IMR-90 (cell line): ENCODE measurements around the gene ZNF469. TPM values are rescaled to one million over a fixed set of nuclear protein-coding genes. Genes with fewer than 3 reads are reported as not detected.

Experiments used
- ATAC-seq: fragments of 200-7000 bp; cut with Tn5 transposase; 2 replicates; pipeline ENCODE4 v1.9.1; 2020; ENCODE audit warnings: low read depth, mild to moderate bottlenecking, moderate library complexity
- BruUV-seq: library from RNA; stranded (reverse); fragments of 400-500 nt; replicated peaks from 2 replicates; lab custom pipeline; 2021; lab: Mats Ljungman, UMichigan
- CTCF ChIA-PET: fragments of 300-600 bp; formaldehyde crosslinking; extraction: SDS; loops from one replicate; lab custom pipeline; 2021; ENCODE audit warnings: antibody characterized with exemption; lab: Yijun Ruan, JAX
- POLR2A ChIA-PET: fragments of 300-600 bp; sonication (Branson Sonifier 250); formaldehyde crosslinking; loops from one replicate; lab custom pipeline; 2022; ENCODE audit warnings: antibody characterized with exemption; ENCODE audit not compliant: unreplicated experiment; lab: Charles Lee
- DNase-seq: peaks from one replicate; pipeline ENCODE4 v3.0.0; 2013
- H2AFZ ChIP-seq: replicated peaks from 2 replicates; pipeline ENCODE3; 2013; ENCODE audit warnings: low read length, mild to moderate bottlenecking; ENCODE audit not compliant: poor library complexity
- H2AK5ac ChIP-seq: 2 replicates; pipeline ENCODE4 v1.6.1; 2013; ENCODE audit warnings: low read depth, low read length, inconsistent platforms
- H2AK9ac ChIP-seq: replicated peaks from 2 replicates; pipeline ENCODE3; 2013; ENCODE audit warnings: mild to moderate bottlenecking, low read depth, low read length, moderate library complexity; ENCODE audit not compliant: poor library complexity
- H2BK120ac ChIP-seq: 2 replicates; pipeline ENCODE4 v1.6.1; 2013; ENCODE audit warnings: low read depth, low read length, inconsistent platforms
- H2BK15ac ChIP-seq: 3 replicates; pipeline ENCODE4 v1.6.1; 2013; ENCODE audit warnings: low read depth, low read length, inconsistent platforms
- H2BK20ac ChIP-seq: 2 replicates; pipeline ENCODE4 v1.6.1; 2013; ENCODE audit warnings: low read depth, mild to moderate bottlenecking, inconsistent platforms, low read length, moderate library complexity
- H2BK5ac ChIP-seq: 2 replicates; pipeline ENCODE4 v1.6.1; 2013; ENCODE audit warnings: mild to moderate bottlenecking, low read depth, low read length, inconsistent platforms; ENCODE audit not compliant: poor library complexity, severe bottlenecking
- H3K14ac ChIP-seq: replicated peaks from 2 replicates; pipeline ENCODE4 v1.6.1; 2013; ENCODE audit warnings: low read depth, low read length, inconsistent platforms
- H3K18ac ChIP-seq: 2 replicates; pipeline ENCODE4 v1.6.1; 2013; ENCODE audit warnings: low read depth, low read length, control low read depth
- H3K23ac ChIP-seq: 2 replicates; pipeline ENCODE4 v1.6.1; 2013; ENCODE audit warnings: low read depth, low read length, inconsistent platforms
- H3K27ac ChIP-seq: 2 replicates; pipeline ENCODE4 v1.5.1; 2013; ENCODE audit warnings: mild to moderate bottlenecking, control low read depth, low read length; ENCODE audit not compliant: insufficient read depth
- H3K27me3 ChIP-seq: 2 replicates; pipeline ENCODE4 v1.6.1; 2013; ENCODE audit warnings: low read length; ENCODE audit not compliant: control insufficient read depth, insufficient read depth
- H3K36me3 ChIP-seq: 2 replicates; pipeline ENCODE4 v1.6.1; 2013; ENCODE audit warnings: low read length, mixed read lengths; ENCODE audit not compliant: control insufficient read depth, insufficient read depth
- H3K4ac ChIP-seq: 2 replicates; pipeline ENCODE4 v1.6.1; 2013; ENCODE audit warnings: low read depth, low read length, inconsistent platforms
- H3K4me1 ChIP-seq: 2 replicates; pipeline ENCODE4 v1.6.1; 2013; ENCODE audit warnings: low read length, mixed read lengths; ENCODE audit not compliant: control insufficient read depth, insufficient read depth
- H3K4me2 ChIP-seq: 2 replicates; pipeline ENCODE4 v1.6.1; 2013; ENCODE audit warnings: low read depth, mild to moderate bottlenecking, control low read depth, low read length, moderate library complexity
- H3K4me3 ChIP-seq: 2 replicates; pipeline ENCODE4 v1.5.1; 2013; ENCODE audit warnings: low read depth, mild to moderate bottlenecking, control low read depth, low read length, moderate library complexity; ENCODE audit not compliant: insufficient read depth
- H3K56ac ChIP-seq: 2 replicates; pipeline ENCODE4 v1.6.1; 2013; ENCODE audit warnings: low read length, inconsistent platforms; ENCODE audit not compliant: insufficient read depth; ENCODE audit errors: extremely low read depth
- H3K79me1 ChIP-seq, 2 experiments: 2 replicates each; pipeline ENCODE4 v1.6.1; 2013; ENCODE audit warnings: low read length in 2 of 2, inconsistent platforms in 1 of 2, low read depth in 1 of 2
- H3K9ac ChIP-seq: 2 replicates; pipeline ENCODE4 v1.6.1; 2013; ENCODE audit warnings: low read depth, low read length, control low read depth
- H3K9me1 ChIP-seq: 2 replicates; pipeline ENCODE4 v1.6.1; 2013; ENCODE audit warnings: low read length, inconsistent platforms; ENCODE audit not compliant: insufficient read depth
- H3K9me3 ChIP-seq: 2 replicates; pipeline ENCODE4 v1.6.1; 2013; ENCODE audit warnings: low read length; ENCODE audit not compliant: control insufficient read depth, insufficient read depth
- H4K20me1 ChIP-seq: 2 replicates; pipeline ENCODE4 v1.6.1; 2013; ENCODE audit warnings: low read length, inconsistent platforms; ENCODE audit not compliant: insufficient read depth
- H4K5ac ChIP-seq: 2 replicates; pipeline ENCODE4 v1.6.1; 2013; ENCODE audit warnings: mild to moderate bottlenecking, low read depth, low read length, control low read depth
- H4K8ac ChIP-seq, 2 experiments: 2 replicates each; pipeline ENCODE4 v1.6.1; 2013; ENCODE audit warnings: low read depth in 2 of 2, low read length in 2 of 2, control low read depth in 1 of 2, inconsistent platforms in 1 of 2
- H4K91ac ChIP-seq: 2 replicates; pipeline ENCODE4 v1.6.1; 2013; ENCODE audit warnings: low read depth, low read length, inconsistent platforms; ENCODE audit not compliant: insufficient read depth
- CEBPB ChIP-seq: IDR thresholded peaks from 2 replicates; pipeline ENCODE4 v1.6.1; 2012; ENCODE audit warnings: low read depth, low read length, improper control_type of control experiment
- CTCF ChIP-seq: conservative IDR thresholded peaks from 2 replicates; pipeline ENCODE4 v1.5.1; 2012; ENCODE audit warnings: mild to moderate bottlenecking, low read depth, low read length, improper control_type of control experiment
- MAFK ChIP-seq: IDR thresholded peaks from 2 replicates; pipeline ENCODE4 v1.6.1; 2012; ENCODE audit warnings: low read depth, low read length, improper control_type of control experiment
- MAZ ChIP-seq: IDR thresholded peaks from 2 replicates; pipeline ENCODE4 v1.6.1; 2012; ENCODE audit warnings: low read depth, mild to moderate bottlenecking, low read length, improper control_type of control experiment, moderate library complexity, borderline replicate concordance
- MXI1 ChIP-seq: IDR thresholded peaks from 2 replicates; pipeline ENCODE4 v1.6.1; 2012; ENCODE audit warnings: low read depth, mild to moderate bottlenecking, low read length, moderate library complexity, borderline replicate concordance
- NFE2L2 ChIP-seq: fragments of 150-350 bp; IDR thresholded peaks from 2 replicates; pipeline ENCODE4 v1.6.1; 2016; ENCODE audit warnings: low read depth, mild to moderate bottlenecking, low read length
- POLR2A ChIP-seq: IDR thresholded peaks from 2 replicates; pipeline ENCODE4 v1.6.1; 2012; ENCODE audit warnings: mild to moderate bottlenecking, low read depth, low read length
- RAD21 ChIP-seq: IDR thresholded peaks from 2 replicates; pipeline ENCODE4 v1.6.1; 2012; ENCODE audit warnings: low read length, improper control_type of control experiment
- RCOR1 ChIP-seq: IDR thresholded peaks from 2 replicates; pipeline ENCODE4 v1.6.1; 2012; ENCODE audit warnings: mild to moderate bottlenecking, low read length, improper control_type of control experiment; ENCODE audit not compliant: insufficient replicate concordance
- RFX5 ChIP-seq: IDR thresholded peaks from 2 replicates; pipeline ENCODE4 v1.8.0; 2012; ENCODE audit warnings: low read depth, mild to moderate bottlenecking, low read length, moderate library complexity
- SMC3 ChIP-seq: fragments of 150-350 bp; IDR thresholded peaks from 2 replicates; pipeline ENCODE4 v1.6.1; 2016; ENCODE audit warnings: low read depth, mild to moderate bottlenecking, antibody characterized with exemption, low read length, moderate library complexity
- USF2 ChIP-seq: fragments of 150-350 bp; IDR thresholded peaks from 2 replicates; pipeline ENCODE4 v1.6.1; 2017; ENCODE audit warnings: mild to moderate bottlenecking, antibody characterized with exemption, low read length, low read depth
- WGBS, 2 experiments: methylation state at CpG; one replicate each; pipeline versions ENCODE4 v1.1.5 to v1.1.7; 2013; ENCODE audit warnings: missing lambda C conversion rate in 2 of 2; ENCODE audit not compliant: insufficient read length in 1 of 2; ENCODE audit errors: extremely low coverage in 2 of 2; 5-methylcytosine and 5-hydroxymethylcytosine counted together
- dilution Hi-C: fragments of 300-500 bp; cut with HindIII; formaldehyde crosslinking; loops from one replicate; pipeline ENCODE4 v1.14.3; 2018; ENCODE audit warnings: low sequenced_read_pairs; ENCODE audit not compliant: unreplicated experiment
- in situ Hi-C: fragments of 300-500 bp; cut with MboI; formaldehyde crosslinking; loops from 3 replicates; pipeline ENCODE4 v1.14.3; 2019; ENCODE audit warnings: low sequenced_read_pairs, inconsistent platforms, mixed read lengths
- intact Hi-C: fragments of 100-400 bp; cut with micrococcal nuclease; formaldehyde crosslinking; loops from 2 replicates; pipeline ENCODE4 v1.10.0; 2022
- polyA plus RNA-seq, 3 experiments: library from polyadenylated mRNA; depleted of rRNA; stranded (reverse); fragments of >200 nt; gene quantifications; 2 replicates each; pipeline ENCODE4 v1.2.3, GENCODE V29; 2012; ENCODE audit warnings: low replicate concordance in 1 of 3
- total RNA-seq: library from RNA; depleted of rRNA; stranded (reverse); fragments of >200 nt; gene quantifications from 2 replicates; pipeline ENCODE4 v1.2.3, GENCODE V29; 2012
- TF ChIP-seq, protein P1 (sequence below): fragments of 150-350 bp; IDR thresholded peaks from 2 replicates; pipeline ENCODE4 v1.6.1; 2016; ENCODE audit warnings: low read depth, mild to moderate bottlenecking, low read length, moderate library complexity, borderline replicate concordance

The ZNF469 gene
- total and polyA plus RNA-seq, 2 of the 4 experiments (the other 2 are of a cell fraction) = 1.1 to 13.3 TPM

DNA sequence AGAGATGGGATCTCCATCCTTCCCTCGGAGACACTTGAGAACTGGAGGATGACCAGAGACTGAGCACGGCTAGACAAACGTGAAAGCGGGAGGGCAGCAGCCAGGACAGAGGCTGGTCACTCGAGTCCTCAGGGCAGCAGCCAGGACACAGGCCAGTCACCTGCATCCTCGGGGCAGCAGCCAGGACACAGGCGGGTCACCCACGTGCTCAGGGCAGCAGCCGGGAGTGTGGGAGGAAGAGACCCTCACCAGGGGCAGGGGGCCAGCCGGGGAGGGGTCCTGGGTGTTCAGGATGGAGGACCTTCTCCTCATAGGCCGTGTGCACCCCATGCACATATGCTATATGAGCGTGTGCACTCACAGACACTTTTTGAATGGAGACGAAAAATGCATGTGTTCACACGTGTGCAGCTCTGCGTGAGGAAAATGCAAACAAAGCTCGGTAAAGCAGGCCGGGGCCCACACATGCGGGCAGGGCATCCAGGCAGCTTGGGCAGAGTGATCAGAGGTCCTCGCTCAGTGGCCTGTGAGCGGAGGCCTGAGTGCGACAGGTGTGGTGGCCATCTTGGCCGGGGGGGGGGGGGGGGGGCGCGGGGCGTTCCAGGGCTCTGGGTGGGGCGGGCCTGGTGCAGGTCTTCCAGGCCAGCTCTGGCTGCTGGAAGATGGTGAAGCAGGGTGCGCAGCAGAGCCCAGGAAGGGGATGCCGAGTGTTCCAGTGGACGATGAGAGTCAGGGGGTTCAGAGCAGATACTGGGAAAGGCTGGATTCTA is 26.7 kb downstream of the ZNF469 start:
- Histone ChIP-seq H3K27ac (peak overlapping the region; percentile 30; the same call in 1 of the 2 replicates), H3K27me3 (no peaks in the 10 kb centered on the region), H2BK20ac (no peak overlapping the region), H3K18ac (no peak overlapping the region), H4K91ac (no peak overlapping the region), H3K9ac (no peak overlapping the region), H4K20me1 (peaks cover 100% of the 10 kb centered on the region), H3K56ac (no peak overlapping the region), H3K9me3 (no peaks in the 10 kb centered on the region), H4K5ac (no peak overlapping the region), H3K23ac (no peak overlapping the region), H3K4me1 (peaks cover 22% of the 10 kb centered on the region; the same call in 1 of the 2 replicates), H3K4me2 (no peak overlapping the region), H2AK9ac (no peak overlapping the region), H2BK5ac (no peak overlapping the region), H3K79me1 (peaks cover 23 to 87% of the 10 kb centered on the region in 2 experiments; a peak in 3 of 4 replicates), H3K4me3 (no peak overlapping the region), H2AK5ac (no peak overlapping the region), H4K8ac (no peak overlapping the region), H3K9me1 (peaks cover 23% of the 10 kb centered on the region), H3K4ac (no peak overlapping the region), H3K36me3 (peaks cover 52% of the 10 kb centered on the region), H2BK120ac (no peak overlapping the region), H3K14ac (no peak overlapping the region), H2BK15ac (no peak overlapping the region), H2AFZ (no peak overlapping the region)
- in situ Hi-C loops (no loop called here), dilution Hi-C loops (no loop called here), intact Hi-C loops (no loop called here)
- ChIA-PET POLR2A (no interaction called here), CTCF (no interaction called here)
- ATAC-seq = no peak
- DNase-seq = no peak
- no TSS peak for BruUV-seq
- no peak for TF ChIP-seq SMC3
- TF ChIP-seq MXI1 = no peak
- no peak for TF ChIP-seq MAZ
- TF ChIP-seq CTCF = no peak
- no peak for TF ChIP-seq POLR2A
- TF ChIP-seq CEBPB = no peak
- TF ChIP-seq, protein P1, sequence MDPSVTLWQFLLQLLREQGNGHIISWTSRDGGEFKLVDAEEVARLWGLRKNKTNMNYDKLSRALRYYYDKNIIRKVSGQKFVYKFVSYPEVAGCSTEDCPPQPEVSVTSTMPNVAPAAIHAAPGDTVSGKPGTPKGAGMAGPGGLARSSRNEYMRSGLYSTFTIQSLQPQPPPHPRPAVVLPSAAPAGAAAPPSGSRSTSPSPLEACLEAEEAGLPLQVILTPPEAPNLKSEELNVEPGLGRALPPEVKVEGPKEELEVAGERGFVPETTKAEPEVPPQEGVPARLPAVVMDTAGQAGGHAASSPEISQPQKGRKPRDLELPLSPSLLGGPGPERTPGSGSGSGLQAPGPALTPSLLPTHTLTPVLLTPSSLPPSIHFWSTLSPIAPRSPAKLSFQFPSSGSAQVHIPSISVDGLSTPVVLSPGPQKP = no peak
- TF ChIP-seq MAFK = no peak
- no peak for TF ChIP-seq RAD21
- TF ChIP-seq RCOR1 = no peak
- TF ChIP-seq RFX5 = no peak
- no peak for TF ChIP-seq USF2
- TF ChIP-seq NFE2L2 = no peak
- WGBS, 2 experiments = 91% methylated on average over 9 of the region's 29 CpGs; no CpG with 5 or more reads in 1 of the 2 experiments
